Measurements from ENCODE around the gene GPR15.

The GPR15 gene

GRCh38 chr3:98540346-98540745 is 8.6 kb downstream of the GPR15 start:
- no peak overlapping the region for H3K4me2 ChIP-seq (ENCODE audit: low read length)
- H3K27ac ChIP-seq: no peak overlapping the region

GRCh38 chr3:98541695-98542094 is 9.9 kb downstream of the GPR15 start:
- no peak overlapping the region for H3K4me2 ChIP-seq (ENCODE audit: low read length)
- no peak overlapping the region for H2AFZ ChIP-seq
- no peaks in the 10 kb centered on the region for H3K9me3 ChIP-seq (ENCODE audit: control insufficient read depth, low read length)
- no peaks in the 10 kb centered on the region for H3K27me3 ChIP-seq (ENCODE audit: control insufficient read depth, insufficient read depth, low read length)
- H3K9ac ChIP-seq: no peak overlapping the region
- no peak overlapping the region for H3K27ac ChIP-seq
- TF ChIP-seq CTCF (IDR thresholded peaks at IDR 0.05): no peak
- H3K36me3 ChIP-seq (ENCODE audit: control insufficient read depth, insufficient read depth, low read length): no peaks in the 10 kb centered on the region
- no peaks in the 10 kb centered on the region for H3K79me2 ChIP-seq
- H3K4me3 ChIP-seq (ENCODE audit: low read depth, low read length): no peak overlapping the region
- no peaks in the 10 kb centered on the region for H3K4me1 ChIP-seq

More at GRCh38 chr3:98540346-98540745, 8.6 kb downstream of the GPR15 start:
- Histone ChIP-seq H3K4me1 (no peaks in the 10 kb centered on the region), H3K36me3 (ENCODE audit: control insufficient read depth, insufficient read depth, low read length) (no peaks in the 10 kb centered on the region), H3K9me3 (ENCODE audit: control insufficient read depth, low read length) (no peaks in the 10 kb centered on the region), H3K27me3 (ENCODE audit: control insufficient read depth, insufficient read depth, low read length) (no peaks in the 10 kb centered on the region), H3K9ac (no peak overlapping the region), H3K4me3 (ENCODE audit: low read depth, low read length) (no peak overlapping the region), H3K79me2 (no peaks in the 10 kb centered on the region), H2AFZ (no peak overlapping the region)
- TF ChIP-seq CTCF (IDR thresholded peaks at IDR 0.05): no peak

- Histone ChIP-seq H3K27me3 (ENCODE audit: control insufficient read depth, insufficient read depth, low read length) (no peaks in the 10 kb centered on the region), H3K4me3 (ENCODE audit: low read depth, low read length) (no peak overlapping the region), H3K9ac (no peak overlapping the region), H3K9me3 (ENCODE audit: control insufficient read depth, low read length) (no peaks in the 10 kb centered on the region), H3K27ac (no peak overlapping the region), H3K79me2 (no peaks in the 10 kb centered on the region), H3K4me2 (ENCODE audit: low read length) (no peak overlapping the region), H2AFZ (no peak overlapping the region), H3K36me3 (ENCODE audit: control insufficient read depth, insufficient read depth, low read length) (no peaks in the 10 kb centered on the region), H3K4me1 (no peaks in the 10 kb centered on the region)
- no peak for TF ChIP-seq CTCF (IDR thresholded peaks at IDR 0.05)
Observed at GRCh38 chr3:98542623-98543022, 10.8 kb downstream of the GPR15 start.

- no peaks in the 10 kb centered on the region for H3K9me3 ChIP-seq (ENCODE audit: control insufficient read depth, low read length)
- H3K27ac ChIP-seq: no peak overlapping the region
- TF ChIP-seq CTCF (IDR thresholded peaks at IDR 0.05): no peak
- H3K27me3 ChIP-seq (ENCODE audit: control insufficient read depth, insufficient read depth, low read length): no peaks in the 10 kb centered on the region
- no peaks in the 10 kb centered on the region for H3K4me1 ChIP-seq
- no peaks in the 10 kb centered on the region for H3K36me3 ChIP-seq (ENCODE audit: control insufficient read depth, insufficient read depth, low read length)
- H2AFZ ChIP-seq: no peak overlapping the region
- H3K79me2 ChIP-seq: no peaks in the 10 kb centered on the region
- H3K4me3 ChIP-seq (ENCODE audit: low read depth, low read length): no peak overlapping the region
- H3K4me2 ChIP-seq (ENCODE audit: low read length): no peak overlapping the region
- no peak overlapping the region for H3K9ac ChIP-seq
Observed at GRCh38 chr3:98545940-98546339, 14.2 kb downstream of the GPR15 start.

GRCh38 chr3:98548544-98548943 is 16.8 kb downstream of the GPR15 start:
- no peak overlapping the region for H3K9ac ChIP-seq
- no peaks in the 10 kb centered on the region for H3K36me3 ChIP-seq (ENCODE audit: control insufficient read depth, insufficient read depth, low read length)
- H3K4me3 ChIP-seq (ENCODE audit: low read depth, low read length): no peak overlapping the region
- no peaks in the 10 kb centered on the region for H3K79me2 ChIP-seq
- no peak overlapping the region for H3K27ac ChIP-seq
- no peaks in the 10 kb centered on the region for H3K27me3 ChIP-seq (ENCODE audit: control insufficient read depth, insufficient read depth, low read length)
- TF ChIP-seq CTCF (IDR thresholded peaks at IDR 0.05): no peak
- H3K9me3 ChIP-seq (ENCODE audit: control insufficient read depth, low read length): no peaks in the 10 kb centered on the region
- no peaks in the 10 kb centered on the region for H3K4me1 ChIP-seq
- H3K4me2 ChIP-seq (ENCODE audit: low read length): no peak overlapping the region
- H2AFZ ChIP-seq: no peak overlapping the region

Data from parathyroid adenoma (tissue), 2 donors.